ENCODE measurements around the gene CYFIP2. TPM values are rescaled to one million over a fixed set of nuclear protein-coding genes. Genes with fewer than 3 reads are reported as not detected.
A peak's percentile ranks its signal among the peaks of the same experiment; 100 is the strongest.

Gene CYFIP2
- total RNA-seq, 1 experiment from 2014 or later: 45.1 TPM

DNA sequence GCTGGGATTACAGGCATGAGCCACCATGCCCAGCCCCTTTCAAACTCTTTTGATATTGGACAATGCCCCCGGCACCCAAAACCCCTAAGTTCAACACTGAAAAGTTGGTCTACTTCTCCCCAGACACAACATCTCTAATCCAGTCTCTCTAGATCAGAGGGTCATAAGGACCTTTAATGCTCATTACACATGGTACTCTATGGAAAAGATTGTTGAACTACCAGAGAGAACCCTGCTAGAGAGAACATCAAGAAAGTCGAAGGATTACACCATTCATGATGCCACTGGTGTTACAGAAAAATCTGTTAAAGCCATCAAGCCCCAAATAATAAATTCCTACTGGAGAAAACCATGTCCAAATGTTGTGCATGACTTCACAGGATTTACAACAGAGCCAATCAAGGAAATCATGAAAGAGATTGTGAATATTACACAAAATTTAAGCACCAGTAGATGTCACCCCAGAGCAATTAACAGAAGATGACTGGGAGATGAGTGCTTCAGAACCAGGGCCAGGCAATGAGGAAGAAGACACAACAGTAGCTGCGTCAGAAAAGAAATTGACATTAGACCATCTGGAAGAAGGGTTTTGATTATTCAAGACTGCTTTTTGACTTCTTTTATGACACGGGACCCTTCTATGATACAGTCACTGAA is 165.7 kb downstream of the CYFIP2 start:
- Histone ChIP-seq H3K9me3 (ENCODE audit: control insufficient read depth in 1 of 2, insufficient read depth in 1 of 2, low read depth in 1 of 2, low read length in 2 of 2) (no peaks in the 10 kb centered on the region), H3K4me1 (ENCODE audit: control insufficient read depth in 1 of 2, insufficient read depth in 2 of 2, low read length in 2 of 2) (peaks cover 0 to 7% of the 10 kb centered on the region in 2 experiments; a peak in 2 of 4 replicates), H3K9ac (ENCODE audit: low read length) (no peak overlapping the region), H4K20me1 (ENCODE audit: insufficient read depth) (no peaks in the 10 kb centered on the region), H3K9me2 (ENCODE audit: insufficient read depth) (no peaks in the 10 kb centered on the region), H3K4me3 (replicated peaks in 1 of 2; ENCODE audit: low read depth in 1 of 2, low read length in 2 of 2) (no peak overlapping the region), H3K27ac (ENCODE audit: low read depth, low read length) (no peak overlapping the region), H3K27me3 (ENCODE audit: insufficient read depth, low read length) (no peaks in the 10 kb centered on the region), H3K36me3 (ENCODE audit: control insufficient read depth in 1 of 2, insufficient read depth in 2 of 2, low read length in 2 of 2) (no peaks in the 10 kb centered on the region), H3K4me2 (ENCODE audit: low read length) (0 out of 2 replicates have a peak overlapping the region, but pooled peaks have one; percentile 21), H3K79me2 (ENCODE audit: insufficient read depth, low read length) (no peaks in the 10 kb centered on the region), H2AFZ (ENCODE audit: low read depth, low read length, poor library complexity, severe bottlenecking) (peak overlapping the region; percentile 59)
- TF ChIP-seq RAD21 (IDR thresholded peaks at IDR 0.05; ENCODE audit: low read depth) (peak; percentile 84), POLR2A (IDR thresholded peaks at IDR 0.05; ENCODE audit: borderline replicate concordance, extremely low read depth, insufficient read depth, insufficient read length) (no peak)
- TF ChIP-seq, protein P1, sequence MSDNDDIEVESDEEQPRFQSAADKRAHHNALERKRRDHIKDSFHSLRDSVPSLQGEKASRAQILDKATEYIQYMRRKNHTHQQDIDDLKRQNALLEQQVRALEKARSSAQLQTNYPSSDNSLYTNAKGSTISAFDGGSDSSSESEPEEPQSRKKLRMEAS (IDR thresholded peaks at IDR 0.05): peak; percentile 37; the same call in 1 of the 2 replicates
- TF ChIP-seq, protein P2, sequence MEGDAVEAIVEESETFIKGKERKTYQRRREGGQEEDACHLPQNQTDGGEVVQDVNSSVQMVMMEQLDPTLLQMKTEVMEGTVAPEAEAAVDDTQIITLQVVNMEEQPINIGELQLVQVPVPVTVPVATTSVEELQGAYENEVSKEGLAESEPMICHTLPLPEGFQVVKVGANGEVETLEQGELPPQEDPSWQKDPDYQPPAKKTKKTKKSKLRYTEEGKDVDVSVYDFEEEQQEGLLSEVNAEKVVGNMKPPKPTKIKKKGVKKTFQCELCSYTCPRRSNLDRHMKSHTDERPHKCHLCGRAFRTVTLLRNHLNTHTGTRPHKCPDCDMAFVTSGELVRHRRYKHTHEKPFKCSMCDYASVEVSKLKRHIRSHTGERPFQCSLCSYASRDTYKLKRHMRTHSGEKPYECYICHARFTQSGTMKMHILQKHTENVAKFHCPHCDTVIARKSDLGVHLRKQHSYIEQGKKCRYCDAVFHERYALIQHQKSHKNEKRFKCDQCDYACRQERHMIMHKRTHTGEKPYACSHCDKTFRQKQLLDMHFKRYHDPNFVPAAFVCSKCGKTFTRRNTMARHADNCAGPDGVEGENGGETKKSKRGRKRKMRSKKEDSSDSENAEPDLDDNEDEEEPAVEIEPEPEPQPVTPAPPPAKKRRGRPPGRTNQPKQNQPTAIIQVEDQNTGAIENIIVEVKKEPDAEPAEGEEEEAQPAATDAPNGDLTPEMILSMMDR (IDR thresholded peaks at IDR 0.05 in 2 of 3, conservative IDR thresholded peaks at IDR 0.05 in 1 of 3; ENCODE audit: borderline replicate concordance in 1 of 3, insufficient read depth in 1 of 3, low read depth in 2 of 3, low read length in 2 of 3): peak; percentile 39 to 85 (median 60); a peak in 4 of 6 replicates
- CTCF ChIA-PET: interaction anchor here (0.7 to 2.5 kb wide), 8 partner anchors 32 to 312 kb away, joined by 3 to 9 read pairs (median 4); partner anchors contain the start of gene LSM11
- RAD21 ChIA-PET (ENCODE audit: low non-redundant PET in 1 of 2, low total read pairs in 2 of 2, uncharacterized antibody in 2 of 2, unreplicated experiment in 2 of 2): interaction anchor here (0.8 to 2.1 kb wide), 3 partner anchors 32 to 40 kb away, joined by 3 to 5 read pairs (median 3); no protein-coding TSS in a partner anchor
- ATAC-seq (peak; percentile 98), DNase-seq (ENCODE audit: low read depth, low spot score) (peak; percentile 38)
- no TSS peak for BruUV-seq (replicated peaks)
- POLR2A ChIA-PET: no interaction called here
- intact Hi-C loops (cut with micrococcal nuclease): loop anchor here (2.0 to 5.0 kb wide), 3 partner anchors 45 to 311 kb away; partner anchors contain the start of gene LSM11

DNA sequence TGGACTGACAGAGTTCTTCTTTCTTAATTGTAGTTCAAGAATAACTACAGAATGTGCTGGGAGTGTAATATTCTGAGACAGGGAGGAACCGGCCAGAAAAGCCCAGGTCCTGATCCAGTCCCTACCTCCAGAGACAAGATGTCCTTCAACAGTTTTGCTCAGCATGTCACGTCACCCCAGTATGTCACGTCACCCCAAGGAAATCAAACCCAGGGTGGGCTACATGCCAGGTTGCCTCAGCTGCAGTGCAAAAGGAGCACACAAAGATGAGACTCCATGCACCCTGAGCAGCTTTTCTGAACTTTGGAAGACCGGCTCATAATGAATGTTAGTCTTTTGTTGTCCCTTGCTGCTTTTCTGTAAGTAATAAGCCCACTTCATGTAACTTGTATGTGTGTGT is 168.2 kb downstream of the CYFIP2 start:
- DNase-seq (ENCODE audit: low read depth, low spot score): no peak
- Histone ChIP-seq H4K20me1 (ENCODE audit: insufficient read depth) (no peaks in the 10 kb centered on the region), H3K9me2 (ENCODE audit: insufficient read depth) (no peaks in the 10 kb centered on the region), H3K36me3 (ENCODE audit: control insufficient read depth in 1 of 2, insufficient read depth in 2 of 2, low read length in 2 of 2) (no peaks in the 10 kb centered on the region), H3K4me2 (ENCODE audit: low read length) (no peak overlapping the region), H3K4me3 (replicated peaks in 1 of 2; ENCODE audit: low read depth in 1 of 2, low read length in 2 of 2) (no peak overlapping the region), H3K79me2 (ENCODE audit: insufficient read depth, low read length) (no peaks in the 10 kb centered on the region), H3K27me3 (ENCODE audit: insufficient read depth, low read length) (no peaks in the 10 kb centered on the region), H3K9ac (ENCODE audit: low read length) (no peak overlapping the region), H3K27ac (ENCODE audit: low read depth, low read length) (no peak overlapping the region), H3K4me1 (ENCODE audit: control insufficient read depth in 1 of 2, insufficient read depth in 2 of 2, low read length in 2 of 2) (peaks cover 0 to 7% of the 10 kb centered on the region in 2 experiments; a peak in 2 of 4 replicates), H3K9me3 (ENCODE audit: control insufficient read depth in 1 of 2, insufficient read depth in 1 of 2, low read depth in 1 of 2, low read length in 2 of 2) (no peaks in the 10 kb centered on the region), H2AFZ (ENCODE audit: low read depth, low read length, poor library complexity, severe bottlenecking) (no peak overlapping the region)
- BruUV-seq (replicated peaks): no TSS peak
- no peak for ATAC-seq
- intact Hi-C loops (cut with micrococcal nuclease): loop anchor here (5.0 kb wide), 2 partner anchors 283 to 308 kb away; partner anchors contain the start of gene LSM11
- TF ChIP-seq, protein P3, sequence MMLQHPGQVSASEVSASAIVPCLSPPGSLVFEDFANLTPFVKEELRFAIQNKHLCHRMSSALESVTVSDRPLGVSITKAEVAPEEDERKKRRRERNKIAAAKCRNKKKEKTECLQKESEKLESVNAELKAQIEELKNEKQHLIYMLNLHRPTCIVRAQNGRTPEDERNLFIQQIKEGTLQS (IDR thresholded peaks at IDR 0.05): no peak
- ChIA-PET RAD21 (ENCODE audit: low non-redundant PET in 1 of 2, low total read pairs in 2 of 2, uncharacterized antibody in 2 of 2, unreplicated experiment in 2 of 2) (no interaction called here), POLR2A (no interaction called here), CTCF (interaction anchor here (2.5 kb wide), 1 partner anchor 38 kb away, joined by 9 read pairs; no protein-coding TSS in a partner anchor)

All from HCT116 (cell line).